Ecto neural progenitor cell (in vitro differentiated cells): ENCODE measurements around the gene CSTB.

Experiments
- DNase-seq: peaks from one replicate; pipeline ENCODE4 v3.0.0-alpha.2; 2018; ENCODE audit warnings: low spot score

CSTB gene

DNA sequence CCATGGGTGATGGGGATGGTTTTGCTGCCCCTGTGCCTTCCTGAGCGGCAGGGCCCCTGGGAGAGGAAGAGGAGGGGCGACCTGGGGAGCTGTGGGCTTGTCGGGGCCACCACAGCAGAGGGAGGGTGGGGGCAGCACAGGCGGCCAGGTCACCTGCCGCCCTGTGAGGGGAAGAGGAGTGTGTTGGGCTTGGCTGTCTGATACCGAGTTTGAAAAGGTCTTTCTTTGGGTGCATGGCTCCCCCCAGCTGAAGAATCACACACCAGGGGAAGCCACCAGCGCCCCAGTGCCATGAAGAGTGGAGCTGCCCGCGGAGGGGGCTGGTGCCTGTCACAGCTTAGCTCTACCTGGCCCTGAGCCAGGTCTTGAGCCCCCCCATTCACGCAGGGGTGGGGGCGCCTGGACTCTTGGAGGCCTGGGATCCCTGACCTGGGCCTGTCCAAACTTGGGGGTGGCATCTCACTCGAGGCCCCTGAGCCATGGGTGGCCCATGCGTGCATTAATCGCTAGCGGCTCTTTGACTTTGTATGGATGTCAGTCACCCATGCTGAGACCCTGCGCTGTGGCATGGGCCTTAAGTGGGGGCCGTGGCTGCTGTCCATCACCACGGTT is 26.4 kb downstream of the CSTB start:
- no peak for DNase-seq

DNA sequence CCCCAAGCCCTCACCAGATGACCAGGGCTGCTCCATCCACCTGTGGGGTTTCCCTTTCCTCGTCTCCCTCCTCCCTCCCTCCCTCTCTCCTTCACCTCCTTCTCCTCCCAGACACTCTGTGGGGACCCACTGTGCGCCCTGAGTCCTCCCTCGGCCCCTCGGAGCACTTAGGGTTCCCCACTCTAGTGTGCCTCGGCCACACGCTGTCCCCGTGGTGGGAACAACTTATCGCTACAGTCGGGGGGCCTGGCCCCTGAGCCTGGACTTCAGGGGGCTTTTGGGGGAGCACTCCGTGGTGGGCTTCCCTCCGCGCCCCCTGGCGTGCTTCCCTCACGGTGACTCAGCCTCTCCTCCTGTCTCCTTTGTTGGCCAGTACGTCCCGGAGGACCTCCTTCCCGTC is 27.5 kb downstream of the CSTB start:
- no peak for DNase-seq

DNA sequence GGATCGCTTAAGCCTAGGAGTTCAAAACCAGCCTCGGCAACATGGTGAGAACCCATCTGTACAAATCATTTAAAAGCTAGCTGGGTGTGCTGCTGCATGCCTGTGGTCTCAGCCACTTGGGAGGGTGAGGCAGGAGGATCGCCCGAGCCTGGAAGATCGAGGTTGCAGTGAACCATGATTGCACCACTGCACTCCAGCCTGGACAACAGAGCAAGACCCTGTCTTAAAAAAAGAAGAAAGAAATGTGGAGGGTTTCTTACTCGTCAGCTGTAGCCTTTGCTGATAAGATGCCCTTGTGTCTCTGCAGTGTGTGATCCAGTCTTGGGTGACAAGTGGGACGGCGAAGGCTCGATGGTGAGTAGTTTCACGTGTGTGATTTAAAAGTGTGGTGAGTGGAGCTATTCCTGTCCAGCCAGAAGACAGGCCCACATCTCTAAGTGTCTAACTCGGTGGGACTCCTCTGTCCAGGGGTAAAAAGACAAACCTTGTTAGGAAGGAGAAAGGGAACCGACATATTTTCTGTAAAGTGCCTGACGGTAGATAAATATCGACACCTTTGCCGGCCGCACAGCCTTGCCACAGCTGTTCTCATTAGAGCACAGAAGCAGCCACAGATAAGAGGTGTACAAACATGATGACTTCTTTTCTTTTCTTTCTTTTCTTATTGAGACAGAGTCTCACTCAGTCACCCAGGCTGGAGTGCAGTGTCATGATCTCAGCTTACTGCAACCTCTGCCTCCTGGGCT is 30.2 kb downstream of the CSTB start:
- DNase-seq: no peak

DNA sequence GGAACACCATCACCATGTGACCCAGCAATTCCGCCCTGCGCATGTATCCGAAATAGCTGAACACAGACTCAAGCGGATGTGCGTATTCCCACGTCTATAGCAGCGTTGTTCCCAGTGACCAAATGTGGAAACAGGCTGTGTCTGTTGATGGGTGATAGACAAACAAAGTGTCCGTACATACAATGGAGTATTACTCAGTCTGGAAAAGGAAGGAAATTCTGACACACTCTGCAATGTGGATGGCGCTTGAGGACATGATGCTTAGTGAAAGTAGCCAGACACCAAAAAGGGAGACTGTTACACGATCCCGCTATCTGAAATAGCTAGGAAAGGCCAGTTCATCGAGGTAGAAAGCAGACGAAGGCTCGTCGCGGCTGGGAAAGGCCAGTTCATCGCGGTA is 31.4 kb downstream of the CSTB start:
- no peak for DNase-seq

DNA sequence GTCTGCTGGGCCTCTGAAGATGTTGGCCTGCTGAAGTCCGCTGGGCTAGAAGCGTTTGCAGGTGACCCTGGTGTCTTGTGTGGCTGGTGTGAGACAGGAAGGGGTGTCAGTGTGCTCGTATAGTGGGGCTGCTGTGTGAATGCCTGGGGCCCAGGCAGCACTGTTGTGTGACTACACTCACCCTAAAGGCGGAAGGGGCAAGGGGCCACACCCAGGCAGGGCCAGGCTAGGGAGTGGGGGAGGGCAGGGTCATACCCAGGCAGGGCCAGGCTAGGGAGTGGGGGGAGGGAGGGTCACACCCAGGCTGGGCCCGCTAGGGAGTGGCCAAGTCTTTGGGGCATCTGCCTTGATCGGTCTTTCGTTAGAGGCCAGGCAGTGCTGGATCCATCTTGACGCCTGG is 32.2 kb downstream of the CSTB start:
- no peak for DNase-seq

DNA sequence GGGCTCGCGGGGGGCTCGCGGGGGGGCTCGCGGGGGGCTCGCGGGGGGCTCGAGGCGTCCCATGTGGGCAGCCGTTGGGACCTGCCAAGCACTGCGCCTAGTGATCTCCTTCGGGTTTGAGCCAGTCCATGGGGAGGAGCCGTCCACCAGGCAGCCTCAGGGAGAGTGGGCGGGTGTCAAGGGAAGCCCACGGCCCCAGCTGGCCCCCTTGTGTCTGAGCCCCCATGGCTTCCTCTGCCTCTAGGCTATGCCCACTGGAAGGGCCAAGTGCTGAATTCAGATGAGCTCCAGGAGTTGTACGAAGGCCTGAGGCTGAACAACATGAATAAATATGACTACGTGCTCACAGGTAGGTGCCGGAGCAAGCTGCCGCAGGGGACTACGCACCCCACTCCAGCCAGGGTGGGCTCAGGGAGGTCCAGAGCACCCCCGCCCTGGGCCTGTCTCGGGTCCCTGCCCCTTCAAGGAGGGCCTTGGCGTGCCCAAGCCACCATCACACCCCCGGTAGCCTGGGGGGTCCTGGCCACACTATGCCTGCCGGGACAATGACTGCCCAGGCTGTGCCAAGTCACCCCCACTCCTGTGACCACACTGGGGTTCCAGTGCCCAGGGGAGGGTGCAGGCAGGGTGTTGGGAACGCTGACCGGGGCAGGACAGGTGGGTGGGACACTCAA is 34.5 kb downstream of the CSTB start:
- no peak for DNase-seq

DNA sequence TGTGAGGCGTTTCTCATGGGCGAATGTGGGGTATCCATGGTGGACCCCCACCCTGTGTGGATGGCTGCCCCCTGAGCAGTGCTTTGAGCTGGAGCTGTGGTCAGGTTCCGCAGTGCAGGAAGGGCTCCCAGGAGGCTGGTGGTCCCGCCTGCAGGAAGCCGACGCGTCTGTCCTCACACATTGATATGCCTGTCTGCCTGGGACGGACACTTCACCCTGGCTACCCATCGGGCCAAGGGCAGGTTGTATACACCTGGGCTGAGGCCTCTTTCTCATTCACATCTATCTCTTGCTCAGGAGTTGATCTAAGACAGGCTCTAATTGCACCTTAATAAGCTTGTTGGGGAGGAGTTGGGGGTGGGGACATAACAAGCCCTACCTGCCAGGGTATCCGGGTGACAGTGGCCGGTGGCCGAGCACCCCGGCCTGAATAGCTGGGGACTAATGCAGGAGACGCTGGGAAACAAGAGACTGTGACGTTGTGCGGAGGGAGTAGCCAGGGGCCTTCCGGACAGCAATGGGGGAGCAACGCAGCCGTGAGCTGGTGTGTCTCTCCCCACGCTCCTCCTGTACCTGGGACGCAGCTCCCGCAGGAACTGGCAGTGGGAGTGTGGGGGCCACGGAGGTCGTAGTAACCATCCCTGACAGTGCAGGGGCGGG is 35.5 kb downstream of the CSTB start:
- DNase-seq: peak; percentile 67

DNA sequence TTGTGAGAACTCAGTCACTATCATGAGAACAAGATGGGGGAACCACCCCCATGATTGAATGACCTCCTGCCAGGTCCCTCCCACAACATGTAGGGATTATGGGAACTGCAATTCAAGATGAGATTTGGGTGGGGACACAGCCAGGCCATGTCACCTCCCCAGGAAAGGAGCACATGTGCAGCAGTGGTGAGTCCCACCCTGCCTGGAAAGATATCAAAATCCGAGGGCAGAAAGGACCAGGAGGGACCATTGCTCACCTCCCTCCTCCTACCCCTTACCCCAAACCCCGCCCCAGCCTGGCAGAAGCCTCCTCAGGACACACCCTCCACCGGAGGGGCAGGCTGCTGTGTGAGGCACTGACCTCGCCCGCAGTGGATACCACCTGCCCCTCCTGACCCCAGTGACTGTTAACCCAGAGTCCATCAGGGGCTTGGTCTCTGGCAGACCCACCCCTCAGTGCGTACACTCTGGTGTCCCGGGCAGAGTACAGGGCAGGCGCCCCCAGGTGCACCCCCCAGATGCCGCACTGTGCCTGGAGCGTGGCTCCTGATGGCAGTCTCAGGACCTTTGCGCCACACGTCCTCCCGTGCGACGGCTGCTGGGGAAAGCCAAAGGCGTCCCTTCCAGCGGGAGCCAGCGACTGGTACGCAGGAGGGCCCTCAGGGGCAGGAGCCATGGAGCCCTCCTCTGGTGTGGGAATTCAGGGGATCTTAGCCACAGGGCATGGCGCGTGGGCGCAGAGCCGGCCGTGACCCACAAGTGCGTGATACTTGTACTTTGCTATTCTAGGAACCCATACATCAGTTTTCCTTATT is 36.3 kb downstream of the CSTB start:
- peak; percentile 56 for DNase-seq

DNA sequence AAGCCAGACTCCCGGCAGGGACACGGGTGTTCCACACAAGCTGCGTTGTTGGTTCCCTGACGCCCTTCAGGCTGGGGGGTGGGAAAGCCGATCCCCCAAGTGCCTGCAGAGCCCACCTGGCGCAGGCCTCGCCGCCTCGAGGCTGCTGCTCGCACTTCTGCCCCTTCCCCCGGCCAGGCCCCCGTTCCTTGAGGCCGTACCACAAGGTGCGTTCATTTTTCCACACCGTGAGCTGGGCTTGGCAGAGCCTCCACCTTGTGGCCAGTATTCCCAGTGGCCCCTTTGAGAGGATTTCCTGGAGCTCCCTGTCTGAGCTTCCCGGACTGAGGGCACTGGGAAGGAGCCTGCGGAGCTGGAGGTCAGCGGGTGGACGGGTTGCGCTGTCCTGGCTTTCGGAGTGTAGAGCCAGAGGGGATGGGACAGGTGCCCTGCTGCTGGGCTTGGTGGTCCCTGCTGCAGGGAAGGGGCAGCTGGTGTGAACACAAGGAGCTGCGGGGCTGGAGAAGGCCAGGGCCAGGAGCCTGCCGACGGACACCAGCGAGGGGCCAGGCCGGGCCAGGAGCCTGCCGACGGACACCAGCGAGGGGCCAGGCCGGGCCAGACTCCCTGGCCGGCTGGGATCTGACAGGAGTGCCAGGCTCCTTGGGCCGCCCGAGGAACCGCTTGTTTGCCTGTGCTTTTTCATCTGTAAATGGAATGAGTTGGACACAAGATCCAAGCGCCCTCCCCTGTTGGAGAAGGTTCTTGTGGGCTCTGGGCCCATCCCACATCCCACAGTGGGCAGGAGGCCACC is 38.8 kb downstream of the CSTB start:
- DNase-seq: no peak

DNA sequence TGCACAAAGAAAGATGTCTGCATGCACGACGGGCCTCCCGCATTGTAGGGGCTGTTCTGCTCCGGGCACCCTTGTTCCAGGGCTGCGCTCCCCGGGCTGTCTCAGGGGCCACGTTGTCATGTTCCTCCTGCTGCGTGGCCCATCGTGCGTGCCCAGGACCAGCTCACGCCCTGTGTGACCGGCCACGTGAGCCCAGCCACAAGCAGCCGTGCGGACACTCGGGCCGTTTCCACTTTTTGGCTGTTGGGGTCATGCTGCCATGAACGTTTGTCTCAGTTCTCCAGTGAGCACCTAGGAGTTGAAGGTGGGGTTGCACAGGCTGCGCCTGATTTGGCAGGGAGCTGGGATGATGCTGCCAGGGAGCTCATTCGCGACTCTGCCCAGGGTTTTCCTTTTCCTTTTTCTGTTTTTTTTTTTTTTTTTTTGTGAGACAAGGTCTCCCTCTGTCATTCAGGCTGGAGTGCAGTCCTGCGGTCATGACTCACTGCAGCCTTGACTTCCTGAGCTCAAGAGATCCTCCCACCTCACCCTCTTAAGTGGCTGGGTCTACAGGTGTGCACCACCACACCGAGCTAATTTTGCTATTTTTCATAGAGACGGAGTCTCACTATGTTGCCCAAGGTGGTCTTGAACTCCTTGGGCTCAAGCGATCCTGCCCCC is 39.8 kb downstream of the CSTB start:
- no peak for DNase-seq

DNA sequence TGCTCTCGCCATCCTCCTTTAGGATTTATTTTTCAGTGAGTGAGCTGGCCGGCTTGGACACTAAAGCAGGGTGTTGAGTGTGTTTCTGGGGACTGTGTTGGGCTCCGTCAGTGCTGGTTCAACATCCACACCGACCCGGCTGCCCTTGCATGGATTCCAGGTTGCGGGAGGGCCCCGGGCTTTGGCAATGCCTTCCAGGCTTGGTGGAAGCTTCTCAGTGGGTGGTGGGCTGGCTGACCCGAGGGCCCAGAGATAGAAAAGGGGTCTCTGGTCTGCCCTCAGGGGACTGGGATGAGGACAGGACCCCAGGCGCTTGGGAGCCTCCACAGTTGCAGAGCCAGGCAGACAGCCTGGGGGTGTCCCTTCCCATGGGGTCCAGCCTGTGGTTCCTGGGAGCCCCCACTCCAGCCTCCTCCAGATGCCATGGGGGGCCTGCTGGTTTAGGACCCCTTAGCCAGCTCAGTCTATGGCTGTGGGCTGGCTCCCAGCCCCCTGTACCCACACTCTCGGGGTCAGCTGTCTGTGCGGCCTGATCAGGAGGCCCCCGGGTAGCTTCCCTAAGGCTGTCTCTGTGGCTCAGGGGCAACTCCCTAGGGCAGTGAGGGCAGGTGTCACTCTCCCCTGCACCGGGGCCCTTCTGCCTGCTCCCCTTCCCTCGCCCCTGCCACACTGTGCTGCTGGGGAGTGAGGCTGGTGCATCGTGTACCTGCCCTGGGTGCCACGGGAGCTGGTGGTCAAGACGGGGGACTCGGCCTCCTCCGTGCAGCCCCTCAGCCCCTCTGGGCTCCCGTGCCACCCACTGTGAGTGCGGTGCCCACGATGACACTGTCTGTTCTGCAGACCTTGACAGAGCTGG is 40.6 kb downstream of the CSTB start:
- no peak for DNase-seq

DNA sequence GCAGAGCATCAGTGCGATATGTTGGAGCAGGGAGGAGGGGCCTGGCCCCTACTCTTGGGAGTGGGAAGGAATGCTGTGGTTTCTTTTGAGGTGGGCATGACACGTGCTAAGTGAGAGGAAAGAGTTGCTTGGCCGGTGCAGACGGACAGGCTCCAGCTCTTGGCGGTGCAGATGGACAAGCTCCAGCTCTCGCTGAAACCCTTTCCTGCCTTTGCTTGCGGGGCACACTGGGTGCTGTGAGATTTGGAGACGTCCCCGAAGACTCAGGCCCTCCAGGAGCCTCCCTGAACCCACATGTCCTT is 41.2 kb downstream of the CSTB start:
- no peak for DNase-seq

DNA sequence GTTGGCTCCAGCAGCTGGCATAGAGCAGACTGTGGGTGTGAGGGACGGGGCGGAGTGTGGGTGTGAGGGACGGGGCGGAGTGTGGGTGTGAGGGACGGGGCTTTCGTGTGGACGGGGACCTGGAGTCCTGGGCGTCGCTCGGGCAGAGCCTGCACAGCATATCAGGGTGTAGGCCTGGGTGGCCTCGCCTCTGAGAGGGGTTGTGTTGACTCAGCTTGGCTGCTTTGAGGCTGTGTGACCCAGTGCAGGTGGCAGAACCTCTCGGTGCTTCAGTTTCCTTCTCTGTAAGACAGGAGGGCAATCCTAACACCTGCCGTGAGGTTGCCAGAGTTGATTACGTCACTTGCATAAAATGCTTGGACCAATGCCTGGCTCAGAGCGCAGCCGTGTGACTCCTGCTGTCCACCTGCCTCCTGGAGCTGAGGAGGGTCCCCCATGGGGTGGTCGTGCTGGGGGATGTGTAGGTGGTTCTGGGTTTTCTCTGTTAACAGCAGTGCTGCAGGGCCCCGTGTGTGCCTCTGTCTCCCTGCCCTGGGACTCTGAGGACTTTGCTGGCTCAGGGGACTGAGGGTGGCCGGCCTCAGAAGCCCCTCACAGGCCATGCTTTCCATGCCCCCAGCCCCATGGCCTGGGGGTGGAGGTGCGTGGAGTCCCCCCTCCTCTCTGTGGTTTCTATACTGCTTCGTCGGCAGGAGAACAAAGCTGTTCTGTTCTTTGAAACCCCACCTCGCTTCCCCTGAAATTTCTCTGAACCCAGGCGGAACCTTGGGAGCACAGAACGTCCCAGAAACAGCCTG is 41.8 kb downstream of the CSTB start:
- DNase-seq: no peak

DNA sequence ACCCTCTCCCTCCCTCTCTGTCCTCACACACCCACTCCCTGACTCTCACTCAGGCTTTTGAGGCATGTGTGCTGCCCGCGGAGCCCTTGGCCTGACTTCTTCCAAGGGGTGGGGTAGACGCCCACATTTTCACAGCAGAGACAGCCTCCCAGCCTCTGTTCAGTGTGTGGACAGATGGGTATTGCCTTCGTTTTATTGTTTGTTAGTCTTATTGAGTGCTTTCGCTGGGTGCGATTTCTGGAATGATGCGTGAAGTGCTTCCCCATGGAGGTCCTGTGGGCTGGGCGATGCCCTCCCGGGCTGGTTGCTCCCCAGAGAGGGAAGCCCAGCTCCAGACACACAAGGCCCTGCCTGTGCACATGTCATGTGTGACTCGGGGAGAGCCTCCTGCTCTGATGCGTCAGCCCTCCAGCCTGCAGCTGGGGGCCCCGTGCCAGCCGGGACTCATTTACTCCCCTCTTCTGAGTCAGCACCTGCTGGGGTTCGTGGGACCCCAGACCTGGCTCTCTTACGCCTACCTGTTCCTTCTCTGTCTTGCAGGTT is 42.5 kb downstream of the CSTB start:
- no peak for DNase-seq

DNA sequence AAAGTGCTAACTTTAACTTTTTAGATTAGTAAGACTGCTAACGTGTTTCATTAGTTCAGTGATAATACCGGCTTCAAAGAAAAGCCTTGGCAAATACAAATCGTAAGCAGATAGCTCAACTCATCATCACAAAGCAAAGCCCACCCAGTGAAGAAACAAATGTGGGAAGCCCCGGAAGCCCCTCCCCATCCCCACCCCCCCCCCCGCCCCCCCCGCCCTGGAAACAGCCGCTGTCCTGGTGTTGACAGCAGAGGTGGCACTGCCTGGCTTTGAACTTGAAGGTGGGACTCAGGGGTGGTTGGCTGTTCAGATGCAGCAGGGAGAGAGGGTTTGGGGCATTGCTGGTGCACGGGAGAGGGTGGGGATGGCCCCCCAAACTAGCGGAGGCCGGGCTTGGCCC is 43.0 kb downstream of the CSTB start:
- no peak for DNase-seq

DNA sequence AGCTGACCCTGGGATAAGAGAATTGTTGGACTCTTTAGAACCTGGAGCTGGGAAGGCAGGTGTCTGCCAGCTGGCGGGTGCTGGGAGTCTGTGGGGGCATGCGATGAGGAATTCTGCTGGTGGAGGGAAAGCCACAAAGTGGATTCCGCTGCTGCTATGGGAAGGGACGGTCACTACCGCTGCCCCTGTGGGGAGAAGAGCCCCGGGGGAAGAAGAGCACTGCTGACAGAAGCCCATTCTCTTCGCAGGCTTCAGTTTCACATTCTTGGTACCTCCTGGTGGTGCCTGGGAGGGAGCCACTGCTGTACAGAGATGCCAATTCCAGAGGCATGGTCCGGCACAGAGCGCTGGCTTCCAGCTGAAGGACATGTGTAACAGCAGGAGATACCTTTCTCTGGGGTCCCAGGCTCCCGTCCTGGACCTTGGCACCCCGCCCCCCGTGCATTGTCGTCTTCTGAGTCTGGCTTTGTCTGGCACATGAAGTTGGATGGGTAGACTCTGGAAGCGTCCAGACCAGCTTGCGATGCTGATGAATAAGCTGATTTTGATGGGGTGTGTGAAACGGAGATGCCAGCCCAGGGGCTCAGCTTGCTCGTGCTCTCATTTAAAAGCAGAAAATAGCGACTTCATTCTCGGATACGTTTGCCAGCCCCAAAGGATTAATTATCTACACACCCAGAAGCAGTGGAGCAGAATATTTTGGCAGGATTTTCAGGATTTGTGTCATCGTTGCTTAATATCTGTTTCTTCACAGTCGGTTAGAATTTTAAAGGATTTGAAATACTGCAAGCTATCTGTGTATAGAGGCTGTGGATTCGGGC is 44.0 kb downstream of the CSTB start:
- no peak for DNase-seq

DNA sequence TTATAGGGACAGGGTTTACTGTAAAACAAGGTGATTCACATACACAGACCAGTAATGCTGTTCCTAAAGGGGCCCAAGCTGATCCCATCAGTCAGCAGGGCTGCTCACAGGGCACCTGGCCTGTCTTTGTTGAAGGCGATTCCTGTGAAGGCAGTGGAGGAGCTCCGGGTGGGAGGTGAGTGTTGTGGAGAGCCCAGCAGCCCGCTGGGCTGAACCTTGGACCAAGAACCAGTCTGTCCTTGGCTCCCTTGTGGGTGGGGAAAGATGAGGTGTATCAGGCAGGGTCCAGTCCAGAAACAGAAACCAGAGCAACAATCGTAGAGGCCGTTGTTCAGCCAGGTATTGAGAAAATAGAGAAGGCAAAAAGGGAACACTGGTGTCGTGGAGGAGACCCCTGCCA is 44.6 kb downstream of the CSTB start:
- DNase-seq: no peak
